ENCODE measurements around the gene SLC4A8. TPM values are rescaled to one million over a fixed set of nuclear protein-coding genes. Genes with fewer than 3 reads are reported as not detected.

Gene SLC4A8
- polyA plus RNA-seq, 1 experiment = 6.6 TPM

- ChIA-PET POLR2A (no interaction called here), CTCF (no interaction called here)
- no peak for DNase-seq (ENCODE audit: low read depth, low spot score)
Measured at GRCh38 chr12:51484119-51484518, 59.5 kb downstream of the SLC4A8 start.

GRCh38 chr12:51488281-51488680 is 63.6 kb downstream of the SLC4A8 start:
- H3K27me3 ChIP-seq (ENCODE audit: control insufficient read depth, insufficient read depth, low read length) = no peaks in the 10 kb centered on the region
- H3K27ac ChIP-seq (ENCODE audit: low read depth, low read length) = no peak overlapping the region
- no peak for DNase-seq (ENCODE audit: low read depth, low spot score)
- no peak overlapping the region for H3K4me3 ChIP-seq (ENCODE audit: low read depth, low read length)
- ChIA-PET CTCF (no interaction called here), POLR2A (no interaction called here)
- no peak for TF ChIP-seq CTCF (IDR thresholded peaks at IDR 0.05; ENCODE audit: low read depth, low read length)
- H3K9me3 ChIP-seq (ENCODE audit: control insufficient read depth, insufficient read depth, low read length) = no peaks in the 10 kb centered on the region

More at GRCh38 chr12:51484119-51484518, 59.5 kb downstream of the SLC4A8 start:
- no peak for TF ChIP-seq CTCF (IDR thresholded peaks at IDR 0.05; ENCODE audit: low read depth, low read length)
- H3K9me3 ChIP-seq (ENCODE audit: control insufficient read depth, insufficient read depth, low read length) = no peaks in the 10 kb centered on the region
- H3K27me3 ChIP-seq (ENCODE audit: control insufficient read depth, insufficient read depth, low read length) = no peaks in the 10 kb centered on the region
- no peak overlapping the region for H3K4me3 ChIP-seq (ENCODE audit: low read depth, low read length)
- no peak overlapping the region for H3K27ac ChIP-seq (ENCODE audit: low read depth, low read length)

GRCh38 chr12:51493281-51493680 is 68.7 kb downstream of the SLC4A8 start:
- Histone ChIP-seq H3K9me3 (ENCODE audit: control insufficient read depth, insufficient read depth, low read length) (no peaks in the 10 kb centered on the region), H3K4me3 (ENCODE audit: low read depth, low read length) (no peak overlapping the region), H3K27ac (ENCODE audit: low read depth, low read length) (no peak overlapping the region), H3K27me3 (ENCODE audit: control insufficient read depth, insufficient read depth, low read length) (no peaks in the 10 kb centered on the region)
- CTCF ChIA-PET = no interaction called here
- no peak for TF ChIP-seq CTCF (IDR thresholded peaks at IDR 0.05; ENCODE audit: low read depth, low read length)
- no peak for DNase-seq (ENCODE audit: low read depth, low spot score)
- POLR2A ChIA-PET = no interaction called here

- no peaks in the 10 kb centered on the region for H3K27me3 ChIP-seq (ENCODE audit: control insufficient read depth, insufficient read depth, low read length)
- DNase-seq (ENCODE audit: low read depth, low spot score) = no peak
- H3K27ac ChIP-seq (ENCODE audit: low read depth, low read length) = no peak overlapping the region
- H3K9me3 ChIP-seq (ENCODE audit: control insufficient read depth, insufficient read depth, low read length) = no peaks in the 10 kb centered on the region
- H3K4me3 ChIP-seq (ENCODE audit: low read depth, low read length) = no peak overlapping the region
- ChIA-PET POLR2A (no interaction called here), CTCF (no interaction called here)
- TF ChIP-seq CTCF (IDR thresholded peaks at IDR 0.05; ENCODE audit: low read depth, low read length) = no peak
Measured at GRCh38 chr12:51496895-51497294, 72.3 kb downstream of the SLC4A8 start.

GRCh38 chr12:51504851-51505250 is 80.2 kb downstream of the SLC4A8 start:
- no peak for DNase-seq (ENCODE audit: low read depth, low spot score)
- POLR2A ChIA-PET = no interaction called here

More at GRCh38 chr12:51504851-51505250, 80.2 kb downstream of the SLC4A8 start:
- Histone ChIP-seq H3K9me3 (ENCODE audit: control insufficient read depth, insufficient read depth, low read length) (no peaks in the 10 kb centered on the region), H3K27ac (ENCODE audit: low read depth, low read length) (no peak overlapping the region), H3K27me3 (ENCODE audit: control insufficient read depth, insufficient read depth, low read length) (no peaks in the 10 kb centered on the region), H3K4me3 (ENCODE audit: low read depth, low read length) (no peak overlapping the region)
- no peak for TF ChIP-seq CTCF (IDR thresholded peaks at IDR 0.05; ENCODE audit: low read depth, low read length)
- CTCF ChIA-PET = no interaction called here
